WTC11 (cell line): ENCODE measurements around the gene ENTPD1. TPM values are rescaled to one million over a fixed set of nuclear protein-coding genes. Genes with fewer than 3 reads are reported as not detected.

Source experiments
- ATAC-seq: fragments of 200-7000 bp; cut with Tn5 transposase; 2 replicates; pipeline ENCODE4 v1.10.0; 2021; ENCODE audit warnings: mild to moderate bottlenecking, moderate library complexity
- CTCF ChIA-PET: fragments of 300-600 bp; sonication (Branson Sonifier 250); formaldehyde crosslinking; loops from one replicate; lab custom pipeline; 2021; ENCODE audit warnings: antibody characterized with exemption; lab: Charles Lee
- POLR2A ChIA-PET: fragments of 350-600 bp; sonication (Branson Sonifier 250); formaldehyde crosslinking; loops from one replicate; lab custom pipeline; 2021; ENCODE audit warnings: antibody characterized with exemption; lab: Charles Lee
- DNase-seq: peaks from one replicate; pipeline ENCODE4 v3.0.0; 2021; ENCODE audit warnings: low spot score
- H3K27ac Mint-ChIP-seq: 2 replicates; pipeline ENCODE4 v1.8.0; 2021; ENCODE audit warnings: mixed read lengths
- H3K27me3 Mint-ChIP-seq: 2 replicates; pipeline ENCODE4 v1.8.0; 2021; ENCODE audit warnings: low read depth, mild to moderate bottlenecking, moderate library complexity, mixed read lengths
- H3K36me3 Mint-ChIP-seq: 2 replicates; pipeline ENCODE4 v1.8.0; 2021; ENCODE audit warnings: mixed read lengths
- H3K4me1 Mint-ChIP-seq: 2 replicates; pipeline ENCODE4 v1.8.0; 2022; ENCODE audit warnings: mixed read lengths
- H3K4me3 Mint-ChIP-seq: 2 replicates; pipeline ENCODE4 v1.8.0; 2021; ENCODE audit warnings: mild to moderate bottlenecking, moderate library complexity, mixed read lengths
- H3K9me3 Mint-ChIP-seq: 2 replicates; pipeline ENCODE4 v1.8.0; 2021; ENCODE audit warnings: mixed read lengths
- ATF1 ChIP-seq: sonication (generic); formaldehyde crosslinking; IDR thresholded peaks from 2 replicates; pipeline ENCODE4 v1.8.1; 2023; ENCODE audit warnings: mild to moderate bottlenecking, moderate library complexity, missing genetic modification reagents
- EMX1 ChIP-seq: fragments of 250-450 bp; sonication (Bioruptor Pico); IDR thresholded peaks from 2 replicates; pipeline ENCODE4 v1.8.0; 2021; ENCODE audit warnings: mild to moderate bottlenecking
- ETV6 ChIP-seq: sonication (generic); formaldehyde crosslinking; IDR thresholded peaks from 2 replicates; pipeline ENCODE4 v1.8.1; 2022; ENCODE audit warnings: mild to moderate bottlenecking, missing genetic modification reagents
- FOXK1 ChIP-seq: sonication (generic); formaldehyde crosslinking; IDR thresholded peaks from 2 replicates; pipeline ENCODE4 v1.8.0; 2022; ENCODE audit warnings: mild to moderate bottlenecking, moderate library complexity, missing genetic modification reagents
- GABPB1 ChIP-seq: sonication (generic); formaldehyde crosslinking; IDR thresholded peaks from 2 replicates; pipeline ENCODE4 v1.8.1; 2023; ENCODE audit warnings: mild to moderate bottlenecking, missing genetic modification reagents
- GRHL2 ChIP-seq: fragments of 250-450 bp; sonication (Bioruptor Pico); IDR thresholded peaks from 2 replicates; pipeline ENCODE4 v1.8.0; 2022; ENCODE audit warnings: mild to moderate bottlenecking, moderate library complexity; ENCODE audit not compliant: insufficient replicate concordance, severe bottlenecking
- NFATC4 ChIP-seq: fragments of 250-450 bp; sonication (Bioruptor Pico); IDR thresholded peaks from 2 replicates; pipeline ENCODE4 v1.9.0; 2021; ENCODE audit warnings: mild to moderate bottlenecking
- NFE2L1 ChIP-seq: sonication (generic); formaldehyde crosslinking; IDR thresholded peaks from 2 replicates; pipeline ENCODE4 v1.8.1; 2023; ENCODE audit warnings: missing genetic modification reagents
- NR1H2 ChIP-seq: sonication (generic); formaldehyde crosslinking; IDR thresholded peaks from 2 replicates; pipeline ENCODE4 v1.9.0; 2021; ENCODE audit warnings: mild to moderate bottlenecking, moderate library complexity, missing genetic modification reagents
- RELA ChIP-seq: sonication (generic); formaldehyde crosslinking; IDR thresholded peaks from 2 replicates; pipeline ENCODE4 v1.8.1; 2022; ENCODE audit warnings: missing genetic modification reagents, mild to moderate bottlenecking, borderline replicate concordance
- RORB ChIP-seq: fragments of 250-450 bp; sonication (Bioruptor Pico); IDR thresholded peaks from 2 replicates; pipeline ENCODE4 v1.9.0; 2021; ENCODE audit warnings: mild to moderate bottlenecking
- TCF7 ChIP-seq: sonication (generic); formaldehyde crosslinking; IDR thresholded peaks from 2 replicates; pipeline ENCODE4 v1.8.0; 2022; ENCODE audit warnings: mild to moderate bottlenecking, low read depth, missing genetic modification reagents, moderate library complexity
- TEAD1 ChIP-seq: sonication (generic); formaldehyde crosslinking; IDR thresholded peaks from 2 replicates; pipeline ENCODE4 v1.8.0; 2022; ENCODE audit warnings: mild to moderate bottlenecking, missing genetic modification reagents
- ZNF396 ChIP-seq: fragments of 250-450 bp; sonication (Bioruptor Pico); IDR thresholded peaks from 2 replicates; pipeline ENCODE4 v1.8.0; 2021; ENCODE audit warnings: mild to moderate bottlenecking, moderate library complexity, borderline replicate concordance
- total RNA-seq: library from RNA; stranded (reverse); gene quantifications from 3 replicates; pipeline ENCODE4 v1.2.3, GENCODE V29; 2021
- TF ChIP-seq, protein P1 (sequence below): fragments of 250-450 bp; sonication (Bioruptor Pico); IDR thresholded peaks from 2 replicates; pipeline ENCODE4 v2.1.2; 2022; ENCODE audit warnings: mild to moderate bottlenecking, moderate library complexity
- TF ChIP-seq, protein P2 (sequence below): sonication (generic); formaldehyde crosslinking; IDR thresholded peaks from 2 replicates; pipeline ENCODE4 v1.8.1; 2023; ENCODE audit warnings: mild to moderate bottlenecking, missing genetic modification reagents, moderate library complexity
- TF ChIP-seq, protein P3 (sequence below): sonication (generic); formaldehyde crosslinking; IDR thresholded peaks from 2 replicates; pipeline ENCODE4 v1.8.1; 2022; ENCODE audit warnings: mild to moderate bottlenecking, moderate library complexity, missing genetic modification reagents
- TF ChIP-seq, protein P4 (sequence below): sonication (generic); formaldehyde crosslinking; IDR thresholded peaks from 2 replicates; pipeline ENCODE4 v1.8.1; 2023; ENCODE audit warnings: mild to moderate bottlenecking, missing genetic modification reagents, moderate library complexity
- TF ChIP-seq, protein P5 (sequence below): fragments of 250-450 bp; sonication (Bioruptor Pico); IDR thresholded peaks from 2 replicates; pipeline ENCODE4 v1.9.0; 2021; ENCODE audit warnings: mild to moderate bottlenecking, borderline replicate concordance
- TF ChIP-seq, protein P6 (sequence below): fragments of 250-450 bp; sonication (Bioruptor Pico); conservative IDR thresholded peaks from 2 replicates; pipeline ENCODE4 v1.9.0; 2021; ENCODE audit warnings: mild to moderate bottlenecking

The ENTPD1 gene
- total RNA-seq, 1 experiment from 2014 or later: 2.3 TPM

- TF ChIP-seq, protein P1, sequence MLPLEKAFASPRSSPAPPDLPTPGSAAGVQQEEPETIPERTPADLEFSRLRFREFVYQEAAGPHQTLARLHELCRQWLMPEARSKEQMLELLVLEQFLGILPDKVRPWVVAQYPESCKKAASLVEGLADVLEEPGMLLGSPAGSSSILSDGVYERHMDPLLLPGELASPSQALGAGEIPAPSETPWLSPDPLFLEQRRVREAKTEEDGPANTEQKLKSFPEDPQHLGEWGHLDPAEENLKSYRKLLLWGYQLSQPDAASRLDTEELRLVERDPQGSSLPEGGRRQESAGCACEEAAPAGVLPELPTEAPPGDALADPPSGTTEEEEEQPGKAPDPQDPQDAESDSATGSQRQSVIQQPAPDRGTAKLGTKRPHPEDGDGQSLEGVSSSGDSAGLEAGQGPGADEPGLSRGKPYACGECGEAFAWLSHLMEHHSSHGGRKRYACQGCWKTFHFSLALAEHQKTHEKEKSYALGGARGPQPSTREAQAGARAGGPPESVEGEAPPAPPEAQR: no peak
- no peak for TF ChIP-seq ZNF396 (CRISPR knock-in tag)
- no peak for TF ChIP-seq RELA (CRISPR knock-in tag)
These were observed 91.0 kb downstream of the ENTPD1 start (continued) for GRCh38 chr10:95847007-95847406.

DNA sequence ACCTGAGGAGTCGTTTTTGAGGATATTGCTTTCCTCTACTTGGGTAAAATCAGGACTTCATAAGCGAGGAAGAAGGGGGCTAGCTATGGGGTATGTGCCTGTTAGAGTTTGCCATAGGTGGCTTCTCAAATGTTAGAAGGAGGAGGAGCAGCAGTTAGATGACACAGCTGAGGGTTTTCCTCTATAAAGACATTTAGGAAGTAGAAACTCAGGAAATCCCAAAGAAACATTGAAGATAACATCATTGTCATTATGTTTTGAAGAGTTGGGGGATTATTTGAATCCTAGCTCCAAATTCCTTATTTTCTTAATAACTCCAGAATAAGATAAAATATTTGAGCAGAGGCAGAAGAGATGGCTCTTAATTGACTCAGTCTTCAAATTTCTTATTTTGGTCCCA lies 92.9 kb downstream of the ENTPD1 start:
- Mint-ChIP-seq H3K27me3 (no peaks in the 10 kb centered on the region; the same call in 1 of the 2 replicates), H3K9me3 (no peaks in the 10 kb centered on the region), H3K27ac (no peak overlapping the region), H3K4me3 (no peak overlapping the region), H3K4me1 (no peaks in the 10 kb centered on the region), H3K36me3 (0 out of 2 replicates have a peak, but pooled peaks cover 2% of the 10 kb centered on the region)
- ChIA-PET POLR2A (no interaction called here), CTCF (interaction anchor here (0.7 to 1.8 kb wide), 2 partner anchors 16 to 155 kb away, joined by 3 to 14 read pairs; partner anchors contain the start of gene TCTN3)
- no peak for TF ChIP-seq TEAD1 (CRISPR knock-in tag)
- TF ChIP-seq, protein P2, sequence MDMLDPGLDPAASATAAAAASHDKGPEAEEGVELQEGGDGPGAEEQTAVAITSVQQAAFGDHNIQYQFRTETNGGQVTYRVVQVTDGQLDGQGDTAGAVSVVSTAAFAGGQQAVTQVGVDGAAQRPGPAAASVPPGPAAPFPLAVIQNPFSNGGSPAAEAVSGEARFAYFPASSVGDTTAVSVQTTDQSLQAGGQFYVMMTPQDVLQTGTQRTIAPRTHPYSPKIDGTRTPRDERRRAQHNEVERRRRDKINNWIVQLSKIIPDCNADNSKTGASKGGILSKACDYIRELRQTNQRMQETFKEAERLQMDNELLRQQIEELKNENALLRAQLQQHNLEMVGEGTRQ (CRISPR knock-in tag): no peak
- no peak for TF ChIP-seq ZNF396 (CRISPR knock-in tag)
- TF ChIP-seq, protein P3, sequence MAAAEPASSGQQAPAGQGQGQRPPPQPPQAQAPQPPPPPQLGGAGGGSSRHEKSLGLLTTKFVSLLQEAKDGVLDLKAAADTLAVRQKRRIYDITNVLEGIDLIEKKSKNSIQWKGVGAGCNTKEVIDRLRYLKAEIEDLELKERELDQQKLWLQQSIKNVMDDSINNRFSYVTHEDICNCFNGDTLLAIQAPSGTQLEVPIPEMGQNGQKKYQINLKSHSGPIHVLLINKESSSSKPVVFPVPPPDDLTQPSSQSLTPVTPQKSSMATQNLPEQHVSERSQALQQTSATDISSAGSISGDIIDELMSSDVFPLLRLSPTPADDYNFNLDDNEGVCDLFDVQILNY (CRISPR knock-in tag): no peak
- no peak for TF ChIP-seq FOXK1
- no peak for TF ChIP-seq ETV6
- TF ChIP-seq GABPB1: no peak
- TF ChIP-seq NFE2L1: no peak
- TF ChIP-seq ATF1: no peak
- TF ChIP-seq, protein P4, sequence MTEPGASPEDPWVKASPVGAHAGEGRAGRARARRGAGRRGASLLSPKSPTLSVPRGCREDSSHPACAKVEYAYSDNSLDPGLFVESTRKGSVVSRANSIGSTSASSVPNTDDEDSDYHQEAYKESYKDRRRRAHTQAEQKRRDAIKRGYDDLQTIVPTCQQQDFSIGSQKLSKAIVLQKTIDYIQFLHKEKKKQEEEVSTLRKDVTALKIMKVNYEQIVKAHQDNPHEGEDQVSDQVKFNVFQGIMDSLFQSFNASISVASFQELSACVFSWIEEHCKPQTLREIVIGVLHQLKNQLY (CRISPR knock-in tag): no peak
- TF ChIP-seq RORB (CRISPR knock-in tag): no peak
- TF ChIP-seq TCF7 (CRISPR knock-in tag): no peak
- TF ChIP-seq, protein P5, sequence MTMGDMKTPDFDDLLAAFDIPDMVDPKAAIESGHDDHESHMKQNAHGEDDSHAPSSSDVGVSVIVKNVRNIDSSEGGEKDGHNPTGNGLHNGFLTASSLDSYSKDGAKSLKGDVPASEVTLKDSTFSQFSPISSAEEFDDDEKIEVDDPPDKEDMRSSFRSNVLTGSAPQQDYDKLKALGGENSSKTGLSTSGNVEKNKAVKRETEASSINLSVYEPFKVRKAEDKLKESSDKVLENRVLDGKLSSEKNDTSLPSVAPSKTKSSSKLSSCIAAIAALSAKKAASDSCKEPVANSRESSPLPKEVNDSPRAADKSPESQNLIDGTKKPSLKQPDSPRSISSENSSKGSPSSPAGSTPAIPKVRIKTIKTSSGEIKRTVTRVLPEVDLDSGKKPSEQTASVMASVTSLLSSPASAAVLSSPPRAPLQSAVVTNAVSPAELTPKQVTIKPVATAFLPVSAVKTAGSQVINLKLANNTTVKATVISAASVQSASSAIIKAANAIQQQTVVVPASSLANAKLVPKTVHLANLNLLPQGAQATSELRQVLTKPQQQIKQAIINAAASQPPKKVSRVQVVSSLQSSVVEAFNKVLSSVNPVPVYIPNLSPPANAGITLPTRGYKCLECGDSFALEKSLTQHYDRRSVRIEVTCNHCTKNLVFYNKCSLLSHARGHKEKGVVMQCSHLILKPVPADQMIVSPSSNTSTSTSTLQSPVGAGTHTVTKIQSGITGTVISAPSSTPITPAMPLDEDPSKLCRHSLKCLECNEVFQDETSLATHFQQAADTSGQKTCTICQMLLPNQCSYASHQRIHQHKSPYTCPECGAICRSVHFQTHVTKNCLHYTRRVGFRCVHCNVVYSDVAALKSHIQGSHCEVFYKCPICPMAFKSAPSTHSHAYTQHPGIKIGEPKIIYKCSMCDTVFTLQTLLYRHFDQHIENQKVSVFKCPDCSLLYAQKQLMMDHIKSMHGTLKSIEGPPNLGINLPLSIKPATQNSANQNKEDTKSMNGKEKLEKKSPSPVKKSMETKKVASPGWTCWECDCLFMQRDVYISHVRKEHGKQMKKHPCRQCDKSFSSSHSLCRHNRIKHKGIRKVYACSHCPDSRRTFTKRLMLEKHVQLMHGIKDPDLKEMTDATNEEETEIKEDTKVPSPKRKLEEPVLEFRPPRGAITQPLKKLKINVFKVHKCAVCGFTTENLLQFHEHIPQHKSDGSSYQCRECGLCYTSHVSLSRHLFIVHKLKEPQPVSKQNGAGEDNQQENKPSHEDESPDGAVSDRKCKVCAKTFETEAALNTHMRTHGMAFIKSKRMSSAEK (CRISPR knock-in tag): no peak
- no peak for TF ChIP-seq EMX1 (CRISPR knock-in tag)
- no peak for TF ChIP-seq NR1H2 (CRISPR knock-in tag)
- TF ChIP-seq, protein P6, sequence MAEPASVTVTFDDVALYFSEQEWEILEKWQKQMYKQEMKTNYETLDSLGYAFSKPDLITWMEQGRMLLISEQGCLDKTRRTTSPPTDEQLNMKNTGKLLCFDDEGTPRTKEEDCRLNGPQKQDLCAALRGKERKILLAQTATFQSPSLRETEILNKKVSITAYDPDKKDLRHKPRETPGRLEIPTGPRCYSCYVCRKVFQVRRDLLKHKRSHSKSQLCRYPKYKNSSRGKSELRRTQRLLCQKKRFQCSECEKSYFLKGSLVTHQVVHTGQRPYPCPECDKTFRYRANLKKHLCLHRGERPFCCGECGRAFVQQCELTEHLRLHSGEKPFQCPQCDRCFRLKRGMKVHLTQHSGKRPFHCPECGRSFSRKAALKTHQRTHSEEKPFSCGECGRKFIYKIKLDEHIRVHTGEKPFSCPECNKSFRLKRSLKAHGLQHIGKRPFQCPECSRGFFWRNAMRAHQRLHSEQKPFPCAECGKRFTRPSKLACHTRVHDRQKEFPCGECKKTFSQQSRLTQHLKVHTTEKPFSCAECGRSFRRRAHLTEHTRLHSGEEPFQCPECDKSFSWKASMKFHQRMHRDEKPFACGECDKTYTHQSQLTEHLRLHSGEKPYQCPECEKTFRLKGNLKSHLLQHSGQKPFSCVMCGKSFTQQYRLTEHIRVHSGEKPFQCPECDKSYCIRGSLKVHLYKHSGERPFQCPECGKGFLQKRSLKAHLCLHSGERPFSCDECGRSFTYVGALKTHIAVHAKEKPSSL: no peak
- no peak for TF ChIP-seq GRHL2 (CRISPR knock-in tag)
- TF ChIP-seq NFATC4 (CRISPR knock-in tag): no peak
- ATAC-seq: no peak
- no peak for DNase-seq
